Esophagus squamous epithelium (tissue), 5 donors: ENCODE measurements around the gene FAM124A. TPM values are rescaled to one million over a fixed set of nuclear protein-coding genes. Genes with fewer than 3 reads are reported as not detected.

Source experiments
- DNase-seq: peaks from one replicate; lab custom pipeline; 2025; lab: John Stamatoyannopoulos, UW
- H3K27ac ChIP-seq, 4 donors: fragments of 200-600 bp; sonication (generic); one replicate each; pipeline ENCODE4 v1.5.1; 2016 to 2019; ENCODE audit warnings: mild to moderate bottlenecking in 1 of 4
- H3K27me3 ChIP-seq, 4 donors: fragments of 200-600 bp; sonication (generic); 1 replicate in 3 of 4; 2 replicates in 1 of 4; pipeline versions ENCODE4 v1.5.1 to v1.6.0; 2017 to 2021; ENCODE audit warnings: antibody characterized with exemption in 1 of 4
- H3K36me3 ChIP-seq, 3 donors: fragments of 200-600 bp; sonication (generic); one replicate each; pipeline ENCODE4 v1.5.1; 2016 to 2019
- H3K4me1 ChIP-seq, 3 donors: fragments of 200-600 bp; sonication (generic); one replicate each; pipeline ENCODE4 v1.5.1; 2017 to 2019
- H3K4me3 ChIP-seq, 4 donors: fragments of 200-600 bp; sonication (generic); 1 replicate in 3 of 4; 2 replicates in 1 of 4; pipeline ENCODE4 v1.5.1; 2016 to 2019; ENCODE audit warnings: mild to moderate bottlenecking in 2 of 4, moderate library complexity in 1 of 4
- H3K9me3 ChIP-seq, 3 donors: fragments of 200-600 bp; sonication (generic); one replicate each; pipeline ENCODE4 v1.5.1; 2016 to 2019
- POLR2A ChIP-seq, 4 donors: fragments of 450-650 bp; IDR thresholded peaks; one replicate each; pipeline ENCODE4 v1.6.1; 2017; ENCODE audit warnings: antibody characterized with exemption in 4 of 4, mild to moderate bottlenecking in 4 of 4, moderate library complexity in 3 of 4
- WGBS, 2 donors: methylation state at CpG; one replicate each; pipeline ENCODE4 v1.1.5; 2018; 5-methylcytosine and 5-hydroxymethylcytosine counted together
- intact Hi-C: fragments of 100-400 bp; cut with DNase I; formaldehyde crosslinking; loops from one replicate; pipeline ENCODE4 v1.15.0; 2022
- total RNA-seq, 4 donors: library from RNA; depleted of rRNA; stranded (reverse); fragments of >200 nt; gene quantifications; one replicate each; pipeline ENCODE4 v1.1.0, GENCODE V29; 2016
- TF ChIP-seq, protein P1 (sequence below), 6 experiments: fragments of 450-650 bp in 4 of 6; fragments of 200-600 bp in 2 of 6; sonication (generic) in 2 of 6; IDR thresholded peaks; one replicate each; pipeline ENCODE4 v1.5.1; 2016 to 2019; ENCODE audit warnings: antibody characterized with exemption in 6 of 6, mild to moderate bottlenecking in 4 of 6, moderate library complexity in 4 of 6
- donor health status: DM: yes; HTN: yes; CAD: no.

FAM124A gene
- total RNA-seq, 4 donors from 2014 or later, result 0.45 to 2.5 (median 1.3) TPM

DNA sequence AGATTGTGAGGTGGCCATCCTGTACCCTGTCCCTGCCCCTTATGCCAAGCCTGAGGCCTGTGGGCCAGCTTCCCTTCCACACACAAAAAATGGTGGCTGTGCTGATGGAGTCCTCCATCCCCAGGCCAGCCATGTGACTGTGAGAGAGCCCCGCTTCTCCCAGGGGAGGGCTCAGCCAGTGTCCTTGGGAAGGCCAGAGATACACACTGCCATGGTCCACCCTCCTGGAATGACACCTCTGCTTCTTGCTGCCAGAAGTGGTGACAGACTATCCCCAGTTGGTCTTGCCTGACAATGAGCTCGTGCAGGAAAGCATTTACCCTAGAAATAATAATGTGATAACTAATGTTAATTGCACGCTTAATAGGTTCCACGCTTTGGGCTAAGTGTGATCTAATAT, 38.0 kb downstream of the FAM124A start:
- H3K27me3 ChIP-seq, result no peaks in the 10 kb centered on the region
- TF ChIP-seq, protein P1, sequence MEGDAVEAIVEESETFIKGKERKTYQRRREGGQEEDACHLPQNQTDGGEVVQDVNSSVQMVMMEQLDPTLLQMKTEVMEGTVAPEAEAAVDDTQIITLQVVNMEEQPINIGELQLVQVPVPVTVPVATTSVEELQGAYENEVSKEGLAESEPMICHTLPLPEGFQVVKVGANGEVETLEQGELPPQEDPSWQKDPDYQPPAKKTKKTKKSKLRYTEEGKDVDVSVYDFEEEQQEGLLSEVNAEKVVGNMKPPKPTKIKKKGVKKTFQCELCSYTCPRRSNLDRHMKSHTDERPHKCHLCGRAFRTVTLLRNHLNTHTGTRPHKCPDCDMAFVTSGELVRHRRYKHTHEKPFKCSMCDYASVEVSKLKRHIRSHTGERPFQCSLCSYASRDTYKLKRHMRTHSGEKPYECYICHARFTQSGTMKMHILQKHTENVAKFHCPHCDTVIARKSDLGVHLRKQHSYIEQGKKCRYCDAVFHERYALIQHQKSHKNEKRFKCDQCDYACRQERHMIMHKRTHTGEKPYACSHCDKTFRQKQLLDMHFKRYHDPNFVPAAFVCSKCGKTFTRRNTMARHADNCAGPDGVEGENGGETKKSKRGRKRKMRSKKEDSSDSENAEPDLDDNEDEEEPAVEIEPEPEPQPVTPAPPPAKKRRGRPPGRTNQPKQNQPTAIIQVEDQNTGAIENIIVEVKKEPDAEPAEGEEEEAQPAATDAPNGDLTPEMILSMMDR (IDR thresholded peaks at IDR 0.05), result no peak
- no peak for TF ChIP-seq POLR2A (IDR thresholded peaks at IDR 0.05)
- DNase-seq, result no peak
- H3K27ac ChIP-seq, result no peak overlapping the region
- intact Hi-C loops, result no loop called here
- H3K4me3 ChIP-seq, result no peak overlapping the region
- 81 to 91% methylated on average over 3 of the region's 4 CpGs for WGBS, 2 donors
- peaks cover 0 to 6% (median 0%) of the 10 kb centered on the region in 3 donors for H3K4me1 ChIP-seq
- no peaks in the 10 kb centered on the region for H3K36me3 ChIP-seq
- no peaks in the 10 kb centered on the region for H3K9me3 ChIP-seq

DNA sequence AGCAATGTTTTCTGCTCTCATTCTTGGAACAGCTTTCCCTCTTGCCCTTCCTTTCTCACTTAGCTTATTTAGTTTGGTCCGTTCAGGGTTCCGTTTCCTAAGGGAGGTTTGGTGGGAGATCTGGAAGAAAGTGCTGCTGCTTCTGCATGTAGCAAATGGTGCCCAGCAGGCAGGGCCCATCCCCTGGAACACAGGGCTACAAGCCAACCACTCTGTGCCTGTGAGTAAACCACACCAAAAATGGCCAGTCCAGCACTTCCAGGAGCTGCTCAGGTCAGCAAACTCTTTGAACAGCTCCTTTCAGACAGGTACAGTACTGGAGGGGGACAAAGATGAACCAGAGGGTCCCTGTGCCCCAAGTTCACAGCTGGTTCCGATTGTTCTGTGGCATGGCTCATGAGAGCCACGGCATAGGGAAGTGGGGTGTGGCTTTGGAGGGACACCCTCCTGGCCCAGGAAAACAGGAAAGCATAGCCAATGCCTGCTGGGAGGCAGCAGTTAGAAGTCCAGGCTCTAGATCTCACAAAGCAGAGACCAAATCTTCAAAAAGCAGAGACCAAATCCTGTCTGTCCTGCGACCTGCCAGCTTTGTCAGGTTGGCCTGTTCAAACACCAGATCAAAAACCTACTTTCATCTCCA, 39.5 kb downstream of the FAM124A start:
- Histone ChIP-seq H3K4me1 (peaks cover 0 to 6% (median 0%) of the 10 kb centered on the region in 3 donors), H3K4me3 (no peak overlapping the region), H3K9me3 (no peaks in the 10 kb centered on the region), H3K27me3 (no peaks in the 10 kb centered on the region), H3K27ac (no peak overlapping the region), H3K36me3 (no peaks in the 10 kb centered on the region)
- no peak for DNase-seq
- intact Hi-C loops, result no loop called here
- 64 to 78% methylated on average over 4 of the region's 5 CpGs for WGBS, 2 donors
- TF ChIP-seq POLR2A (IDR thresholded peaks at IDR 0.05), result no peak
- TF ChIP-seq, protein P1 (IDR thresholded peaks at IDR 0.05), result no peak

DNA sequence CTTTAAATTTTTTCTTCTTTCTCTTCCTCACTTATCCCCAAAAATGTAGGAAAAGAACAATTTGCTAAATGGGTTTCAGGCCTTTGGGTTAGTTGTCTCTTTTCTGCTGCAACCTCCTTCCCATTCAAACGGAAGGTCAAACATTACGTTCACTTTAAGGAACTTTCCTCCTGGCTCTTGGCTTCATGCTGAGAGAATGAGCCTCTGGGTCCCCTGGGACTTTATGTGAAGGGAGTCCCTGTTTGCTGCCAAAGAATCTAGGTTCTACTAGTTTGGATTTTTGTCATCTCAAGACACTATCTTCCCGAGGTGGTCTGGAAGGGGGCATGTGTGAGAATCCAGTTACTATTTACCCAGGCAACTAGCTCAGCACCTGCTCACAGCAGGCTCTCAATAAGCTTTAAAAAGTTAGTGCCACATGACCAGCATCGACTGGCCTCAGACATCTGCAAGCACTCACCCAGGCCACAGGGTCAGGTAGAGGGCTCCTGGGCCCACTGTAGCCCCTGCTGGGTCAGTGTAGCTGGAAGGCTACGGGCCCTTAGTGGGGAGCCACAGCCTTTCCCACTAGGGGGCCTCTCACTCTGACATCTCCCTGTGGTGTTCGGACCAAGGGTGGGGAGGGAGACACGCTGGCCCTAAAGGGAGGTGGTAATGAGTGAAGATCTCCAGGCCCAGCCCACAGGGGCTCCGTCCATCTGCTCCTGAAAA, 40.5 kb downstream of the FAM124A start:
- H3K36me3 ChIP-seq, result no peaks in the 10 kb centered on the region
- H3K4me3 ChIP-seq, result no peak overlapping the region
- H3K27me3 ChIP-seq, result no peaks in the 10 kb centered on the region
- intact Hi-C loops, result no loop called here
- peaks cover 0 to 6% (median 0%) of the 10 kb centered on the region in 3 donors for H3K4me1 ChIP-seq
- no peak for DNase-seq
- H3K9me3 ChIP-seq, result no peaks in the 10 kb centered on the region
- no peak for TF ChIP-seq POLR2A (IDR thresholded peaks at IDR 0.05)
- TF ChIP-seq, protein P1 (IDR thresholded peaks at IDR 0.05), result no peak
- no peak overlapping the region for H3K27ac ChIP-seq
- WGBS, 2 donors, result 73 to 85% methylated on average over 3 to 4 of the region's 8 CpGs

DNA sequence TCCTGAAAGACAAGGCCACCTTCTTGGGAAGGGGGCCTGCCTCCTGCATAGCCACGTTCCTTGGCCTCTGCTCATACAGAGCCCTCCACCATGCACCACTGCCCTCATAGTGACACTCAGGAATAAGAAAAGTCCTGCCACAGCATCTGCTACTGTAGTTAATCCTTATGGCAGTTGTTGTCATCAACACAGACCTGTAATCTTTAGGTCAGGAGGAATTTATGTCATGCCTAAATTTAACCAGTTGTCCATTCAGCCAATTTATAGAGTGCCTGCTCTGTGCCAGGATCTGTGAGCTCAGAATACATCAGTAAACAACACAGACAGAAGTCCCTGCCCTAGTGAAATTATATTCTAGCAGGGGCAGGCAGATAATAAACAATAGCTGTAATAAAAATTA, 44.4 kb downstream of the FAM124A start:
- peaks cover 0 to 2% (median 0%) of the 10 kb centered on the region in 3 donors for H3K4me1 ChIP-seq
- H3K9me3 ChIP-seq, result no peaks in the 10 kb centered on the region
- H3K27me3 ChIP-seq, result no peaks in the 10 kb centered on the region
- TF ChIP-seq POLR2A (IDR thresholded peaks at IDR 0.05), result no peak
- TF ChIP-seq, protein P1 (IDR thresholded peaks at IDR 0.05), result no peak
- no peak for DNase-seq
- intact Hi-C loops, result no loop called here
- no peaks in the 10 kb centered on the region for H3K36me3 ChIP-seq
- no peak overlapping the region for H3K27ac ChIP-seq
- no peak overlapping the region for H3K4me3 ChIP-seq
- 88 to 100% methylated on average over 1 of the region's 1 CpG for WGBS, 2 donors

DNA sequence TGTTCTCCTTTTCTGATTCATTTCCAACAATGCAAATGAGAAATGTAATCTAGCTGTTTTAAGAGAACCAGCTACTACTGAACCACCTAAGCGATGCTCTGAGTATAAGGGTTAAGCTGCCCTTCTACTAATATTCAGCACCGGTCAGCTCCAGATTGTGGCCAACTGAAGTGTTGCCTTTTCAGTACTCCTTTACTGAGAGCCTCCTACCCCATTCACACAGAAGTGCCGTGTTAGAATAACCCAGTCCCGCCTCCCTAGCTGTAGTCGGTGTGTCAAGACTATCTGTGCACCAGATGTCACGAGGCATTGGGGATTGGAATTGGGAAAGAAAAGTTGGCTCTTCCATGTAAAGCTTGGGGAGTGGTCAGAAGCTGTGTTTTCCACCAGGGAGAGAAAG, 45.4 kb downstream of the FAM124A start:
- Histone ChIP-seq H3K4me1 (no peaks in the 10 kb centered on the region), H3K27me3 (no peaks in the 10 kb centered on the region), H3K36me3 (no peaks in the 10 kb centered on the region), H3K4me3 (no peak overlapping the region), H3K27ac (no peak overlapping the region), H3K9me3 (no peaks in the 10 kb centered on the region)
- 85 to 86% methylated on average over 6 of the region's 6 CpGs for WGBS, 2 donors
- TF ChIP-seq, protein P1 (IDR thresholded peaks at IDR 0.05), result no peak
- TF ChIP-seq POLR2A (IDR thresholded peaks at IDR 0.05), result no peak
- intact Hi-C loops, result no loop called here
- no peak for DNase-seq
